ENCODE results near the gene ADCY5. TPM values are rescaled to one million over a fixed set of nuclear protein-coding genes. Genes with fewer than 3 reads are reported as not detected.

Gene ADCY5
- total RNA-seq, 4 donors from 2014 or later = 13.3 to 27.4 (median 21.7) TPM

DNA sequence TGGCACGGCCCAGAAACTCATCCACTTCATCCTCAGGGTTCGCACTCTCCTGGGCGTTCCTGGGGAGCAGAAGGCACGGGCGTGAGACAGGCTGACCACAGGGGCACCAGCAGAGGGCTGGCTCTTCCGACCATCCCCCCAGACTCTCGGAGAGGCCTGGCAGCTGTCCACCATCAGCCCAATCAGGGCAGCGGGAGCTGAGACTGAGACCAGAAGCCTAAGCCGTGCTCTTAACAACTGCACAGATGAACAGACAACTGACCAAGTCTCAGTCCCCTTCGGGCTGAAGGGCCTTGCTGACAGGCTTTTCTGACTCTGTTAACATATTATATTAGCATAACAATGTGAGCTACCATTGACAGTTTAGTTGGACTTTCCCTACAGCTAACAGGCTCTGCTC, 129.1 kb downstream of the ADCY5 start:
- WGBS, 2 donors = 43 to 63% methylated on average over 10 of the region's 10 CpGs
- DNase-seq (ENCODE audit: low spot score in 2 of 2) = no peak
- H3K27me3 ChIP-seq = no peaks in the 10 kb centered on the region
- TF ChIP-seq, protein P1, sequence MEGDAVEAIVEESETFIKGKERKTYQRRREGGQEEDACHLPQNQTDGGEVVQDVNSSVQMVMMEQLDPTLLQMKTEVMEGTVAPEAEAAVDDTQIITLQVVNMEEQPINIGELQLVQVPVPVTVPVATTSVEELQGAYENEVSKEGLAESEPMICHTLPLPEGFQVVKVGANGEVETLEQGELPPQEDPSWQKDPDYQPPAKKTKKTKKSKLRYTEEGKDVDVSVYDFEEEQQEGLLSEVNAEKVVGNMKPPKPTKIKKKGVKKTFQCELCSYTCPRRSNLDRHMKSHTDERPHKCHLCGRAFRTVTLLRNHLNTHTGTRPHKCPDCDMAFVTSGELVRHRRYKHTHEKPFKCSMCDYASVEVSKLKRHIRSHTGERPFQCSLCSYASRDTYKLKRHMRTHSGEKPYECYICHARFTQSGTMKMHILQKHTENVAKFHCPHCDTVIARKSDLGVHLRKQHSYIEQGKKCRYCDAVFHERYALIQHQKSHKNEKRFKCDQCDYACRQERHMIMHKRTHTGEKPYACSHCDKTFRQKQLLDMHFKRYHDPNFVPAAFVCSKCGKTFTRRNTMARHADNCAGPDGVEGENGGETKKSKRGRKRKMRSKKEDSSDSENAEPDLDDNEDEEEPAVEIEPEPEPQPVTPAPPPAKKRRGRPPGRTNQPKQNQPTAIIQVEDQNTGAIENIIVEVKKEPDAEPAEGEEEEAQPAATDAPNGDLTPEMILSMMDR (IDR thresholded peaks at IDR 0.05) = no peak
- TF ChIP-seq EP300 (IDR thresholded peaks at IDR 0.05) = no peak
- no peak for TF ChIP-seq POLR2A (IDR thresholded peaks at IDR 0.05)
- no peaks in the 10 kb centered on the region for H3K4me1 ChIP-seq
- H3K9me3 ChIP-seq = no peaks in the 10 kb centered on the region
- H3K4me3 ChIP-seq = no peak overlapping the region
- H3K27ac ChIP-seq = no peak overlapping the region
- H3K36me3 ChIP-seq = peaks cover 0 to 22% (median 0%) of the 10 kb centered on the region in 3 donors

DNA sequence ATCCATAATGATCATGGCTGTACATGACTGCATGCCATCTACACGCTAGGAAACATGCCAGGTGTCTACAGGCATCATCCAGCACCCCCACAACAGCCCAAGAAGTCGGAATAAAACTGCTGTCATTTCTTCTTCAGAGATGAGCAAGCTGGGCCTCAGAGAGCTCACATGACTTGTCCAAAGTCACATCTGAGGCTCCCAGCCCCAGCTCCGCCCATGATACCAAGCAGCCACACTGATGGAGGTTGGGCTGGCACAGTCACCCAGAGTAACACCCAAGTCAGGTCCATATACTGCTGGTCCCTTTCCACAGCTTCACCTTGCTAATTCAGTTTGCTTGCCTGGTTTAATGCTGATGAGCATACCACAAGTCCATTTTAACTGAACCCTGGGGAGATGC, 130.5 kb downstream of the ADCY5 start:
- Histone ChIP-seq H3K36me3 (peaks cover 0 to 17% (median 0%) of the 10 kb centered on the region in 3 donors), H3K4me1 (no peaks in the 10 kb centered on the region), H3K4me3 (no peak overlapping the region), H3K9me3 (no peaks in the 10 kb centered on the region), H3K27ac (no peak overlapping the region), H3K27me3 (no peaks in the 10 kb centered on the region)
- DNase-seq (ENCODE audit: low spot score in 2 of 2) = no peak
- TF ChIP-seq POLR2A (IDR thresholded peaks at IDR 0.05) = no peak
- TF ChIP-seq EP300 (IDR thresholded peaks at IDR 0.05) = no peak
- TF ChIP-seq, protein P1 (IDR thresholded peaks at IDR 0.05) = no peak
- 85 to 94% methylated on average over 3 of the region's 3 CpGs for WGBS, 2 donors

DNA sequence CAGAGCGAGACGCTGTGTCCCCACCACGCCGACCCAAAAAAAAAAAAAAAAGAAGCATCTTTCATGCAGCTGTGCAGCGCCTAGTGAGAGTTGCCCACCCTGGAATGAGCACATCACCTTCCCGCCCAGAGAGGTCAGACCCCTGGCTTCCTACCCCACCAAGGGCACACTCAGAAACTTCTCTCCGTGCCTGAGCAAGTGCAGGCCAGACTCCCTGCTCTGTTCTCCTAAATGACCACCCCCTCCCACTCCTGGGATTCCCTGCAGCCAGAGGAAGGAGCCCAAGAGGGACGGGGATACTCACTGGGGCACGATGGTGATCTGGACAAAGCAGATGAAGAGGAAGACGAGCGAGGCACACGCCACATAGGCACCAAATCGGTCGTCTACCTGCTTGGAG, 131.2 kb downstream of the ADCY5 start:
- 92 to 93% methylated on average over 14 of the region's 14 CpGs for WGBS, 2 donors
- Histone ChIP-seq H3K27ac (no peak overlapping the region), H3K9me3 (no peaks in the 10 kb centered on the region), H3K4me3 (no peak overlapping the region), H3K36me3 (peaks cover 0 to 17% (median 0%) of the 10 kb centered on the region in 3 donors), H3K27me3 (no peaks in the 10 kb centered on the region), H3K4me1 (no peaks in the 10 kb centered on the region)
- DNase-seq (ENCODE audit: low spot score in 2 of 2) = no peak
- no peak for TF ChIP-seq EP300 (IDR thresholded peaks at IDR 0.05)
- TF ChIP-seq, protein P1 (IDR thresholded peaks at IDR 0.05) = no peak
- no peak for TF ChIP-seq POLR2A (IDR thresholded peaks at IDR 0.05)

DNA sequence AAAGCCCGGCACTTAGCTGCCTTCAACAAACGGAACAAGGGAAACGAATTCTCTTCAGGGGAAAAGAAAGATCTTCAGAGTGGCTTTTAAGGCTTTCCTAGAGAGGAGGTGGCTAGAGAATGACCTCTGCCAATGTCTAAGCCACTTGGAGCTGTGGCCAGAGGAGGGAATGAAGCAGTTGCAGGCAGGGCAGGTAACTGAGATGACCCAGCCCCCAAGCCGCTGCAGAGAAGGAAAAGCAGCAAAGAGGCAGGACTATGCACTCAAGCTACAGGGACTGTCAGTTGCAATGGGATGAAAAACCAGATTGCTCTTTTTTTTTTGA, 133.7 kb downstream of the ADCY5 start:
- TF ChIP-seq EP300 (IDR thresholded peaks at IDR 0.05) = no peak
- TF ChIP-seq POLR2A (IDR thresholded peaks at IDR 0.05) = no peak
- TF ChIP-seq, protein P1 (IDR thresholded peaks at IDR 0.05) = no peak
- DNase-seq (ENCODE audit: low spot score in 2 of 2) = no peak
- H3K27me3 ChIP-seq = no peaks in the 10 kb centered on the region
- H3K36me3 ChIP-seq = peaks cover 0 to 17% (median 0%) of the 10 kb centered on the region in 3 donors
- H3K9me3 ChIP-seq = no peaks in the 10 kb centered on the region
- H3K27ac ChIP-seq = no peak overlapping the region
- no peak overlapping the region for H3K4me3 ChIP-seq
- WGBS, 2 donors = 31 to 43% methylated on average over 4 of the region's 4 CpGs
- no peaks in the 10 kb centered on the region for H3K4me1 ChIP-seq

DNA sequence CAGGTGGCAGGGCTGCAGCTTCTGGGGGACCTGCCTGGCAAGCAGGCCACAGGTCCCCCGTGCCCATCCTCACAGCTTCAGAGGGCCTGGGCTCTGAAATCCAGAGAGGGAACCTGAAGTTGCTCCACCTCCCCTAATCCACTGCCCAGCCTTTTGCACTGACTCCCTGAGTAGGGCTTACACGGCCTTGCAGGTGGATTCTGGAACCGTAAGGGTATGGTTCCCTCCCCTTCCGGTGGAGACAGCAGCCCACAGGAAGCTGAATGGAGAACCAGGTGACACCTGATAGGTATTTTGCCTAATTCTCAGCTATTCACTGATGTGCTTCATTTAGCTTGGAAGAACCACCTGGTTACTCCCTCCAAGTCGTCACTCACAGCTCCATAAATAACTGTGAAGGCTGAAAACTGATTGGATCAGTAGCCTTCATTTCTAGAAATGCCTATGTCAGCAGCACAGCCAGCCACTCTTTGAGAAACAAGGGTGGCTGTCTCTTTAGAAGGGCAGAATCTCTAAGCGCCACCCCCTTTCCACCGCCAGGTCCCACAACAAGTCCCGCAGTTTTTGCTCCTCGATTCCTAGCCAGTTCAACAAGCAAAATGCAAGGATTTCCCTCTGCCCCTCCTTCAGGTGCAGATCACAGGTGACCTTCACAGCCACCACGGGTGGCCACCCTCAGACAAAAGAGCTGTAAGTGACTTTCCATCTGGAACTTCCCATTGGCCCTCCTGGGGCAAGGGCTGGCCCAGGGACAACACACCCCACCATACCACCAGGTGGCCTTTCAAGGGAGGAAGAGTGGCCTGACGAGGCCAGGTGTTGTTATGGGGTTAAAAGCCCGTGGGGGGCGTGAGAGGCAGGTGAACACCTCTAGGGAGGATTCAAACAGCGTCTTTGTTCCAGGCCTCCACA, 134.3 kb downstream of the ADCY5 start:
- no peaks in the 10 kb centered on the region for H3K9me3 ChIP-seq
- peaks cover 0 to 17% (median 0%) of the 10 kb centered on the region in 3 donors for H3K36me3 ChIP-seq
- no peak for DNase-seq (ENCODE audit: low spot score in 2 of 2)
- 39 to 45% methylated on average over 13 to 14 of the region's 14 CpGs for WGBS, 2 donors
- no peak overlapping the region for H3K4me3 ChIP-seq
- TF ChIP-seq POLR2A (IDR thresholded peaks at IDR 0.05) (no peak), EP300 (IDR thresholded peaks at IDR 0.05) (no peak)
- TF ChIP-seq, protein P1 (IDR thresholded peaks at IDR 0.05) = no peak
- no peaks in the 10 kb centered on the region for H3K4me1 ChIP-seq
- no peak overlapping the region for H3K27ac ChIP-seq
- no peaks in the 10 kb centered on the region for H3K27me3 ChIP-seq
